Upper lobe of right lung (tissue), 1 donor: Measurements from ENCODE around the gene NEDD4L. TPM values are rescaled to one million over a fixed set of nuclear protein-coding genes. Genes with fewer than 3 reads are reported as not detected.
"Not testable (repeated sequence)": the region's sequence is repeated elsewhere in the genome, so short reads cannot be mapped to it uniquely, and the experiment has no call there.

Source experiments
- ATAC-seq: fragments of 200-7000 bp; cut with Tn5 transposase; one replicate; pipeline ENCODE4 v1.9.1; 2020; ENCODE audit warnings: mild to moderate bottlenecking, moderate library complexity
- DNase-seq: peaks from one replicate; pipeline ENCODE4 v3.0.0-alpha.2; 2020
- H3K27ac ChIP-seq: fragments of 200-600 bp; one replicate; pipeline ENCODE4 v1.8.0; 2022
- H3K27me3 ChIP-seq: fragments of 200-600 bp; one replicate; pipeline ENCODE4 v1.8.0; 2022; ENCODE audit warnings: mild to moderate bottlenecking
- H3K36me3 ChIP-seq: fragments of 200-600 bp; one replicate; pipeline ENCODE4 v1.8.0; 2022
- H3K4me1 ChIP-seq: fragments of 200-600 bp; one replicate; pipeline ENCODE4 v1.8.0; 2022
- H3K4me3 ChIP-seq: fragments of 200-600 bp; one replicate; pipeline ENCODE4 v1.8.0; 2022; ENCODE audit warnings: mild to moderate bottlenecking
- H3K9me3 ChIP-seq: fragments of 200-600 bp; one replicate; pipeline ENCODE4 v1.8.0; 2022
- intact Hi-C: fragments of 100-400 bp; cut with DNase I; formaldehyde crosslinking; loops from one replicate; pipeline ENCODE4 v1.11.0; 2022
- total RNA-seq: library from RNA; stranded (reverse); fragmentation: NEBNext Ultra II Directional; extraction: Animal tissue kit (Norgen Biotek cat#: 25700); gene quantifications from one replicate; pipeline ENCODE4 v1.2.1, GENCODE V29; 2021
- TF ChIP-seq, protein P1 (sequence below): fragments of 200-600 bp; IDR thresholded peaks from one replicate; pipeline ENCODE4 v1.8.0; 2022; ENCODE audit warnings: antibody characterized with exemption
- donor health status: DM: no; HTN: yes; CAD: no; lungs with severe emphysema.

NEDD4L gene
- total RNA-seq, 1 donor from 2014 or later, result 192 TPM

GRCh38 chr18:58046093-58046793, 2.2 kb downstream of the NEDD4L start:
- Histone ChIP-seq H3K36me3 (no peaks in the 10 kb centered on the region), H3K4me1 (peaks cover 13% of the 10 kb centered on the region), H3K9me3 (no peaks in the 10 kb centered on the region), H3K4me3 (peak overlapping the region; percentile 78), H3K27me3 (no peaks in the 10 kb centered on the region), H3K27ac (peak overlapping the region; percentile 78)
- intact Hi-C loops, result loop anchor here (10.0 kb wide), 2 partner anchors 79 to 171 kb away; no protein-coding TSS in a partner anchor
- no peak for ATAC-seq
- no peak for DNase-seq
- TF ChIP-seq, protein P1, sequence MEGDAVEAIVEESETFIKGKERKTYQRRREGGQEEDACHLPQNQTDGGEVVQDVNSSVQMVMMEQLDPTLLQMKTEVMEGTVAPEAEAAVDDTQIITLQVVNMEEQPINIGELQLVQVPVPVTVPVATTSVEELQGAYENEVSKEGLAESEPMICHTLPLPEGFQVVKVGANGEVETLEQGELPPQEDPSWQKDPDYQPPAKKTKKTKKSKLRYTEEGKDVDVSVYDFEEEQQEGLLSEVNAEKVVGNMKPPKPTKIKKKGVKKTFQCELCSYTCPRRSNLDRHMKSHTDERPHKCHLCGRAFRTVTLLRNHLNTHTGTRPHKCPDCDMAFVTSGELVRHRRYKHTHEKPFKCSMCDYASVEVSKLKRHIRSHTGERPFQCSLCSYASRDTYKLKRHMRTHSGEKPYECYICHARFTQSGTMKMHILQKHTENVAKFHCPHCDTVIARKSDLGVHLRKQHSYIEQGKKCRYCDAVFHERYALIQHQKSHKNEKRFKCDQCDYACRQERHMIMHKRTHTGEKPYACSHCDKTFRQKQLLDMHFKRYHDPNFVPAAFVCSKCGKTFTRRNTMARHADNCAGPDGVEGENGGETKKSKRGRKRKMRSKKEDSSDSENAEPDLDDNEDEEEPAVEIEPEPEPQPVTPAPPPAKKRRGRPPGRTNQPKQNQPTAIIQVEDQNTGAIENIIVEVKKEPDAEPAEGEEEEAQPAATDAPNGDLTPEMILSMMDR, result no peak

- intact Hi-C loops, result loop anchor here (10.0 kb wide), 2 partner anchors 78 to 172 kb away; no protein-coding TSS in a partner anchor
- H3K9me3 ChIP-seq, result no peaks in the 10 kb centered on the region
- DNase-seq (no peak), ATAC-seq (no peak)
- H3K4me1 ChIP-seq, result peaks cover 13% of the 10 kb centered on the region
- H3K4me3 ChIP-seq, result peak overlapping the region; percentile 78
- no peak overlapping the region for H3K27ac ChIP-seq
- TF ChIP-seq, protein P1, result no peak
- no peaks in the 10 kb centered on the region for H3K27me3 ChIP-seq
- no peaks in the 10 kb centered on the region for H3K36me3 ChIP-seq
These were observed 2.9 kb downstream of the NEDD4L start for GRCh38 chr18:58046794-58047555.

- TF ChIP-seq, protein P1, result no peak
- H3K4me1 ChIP-seq, result peaks cover 13% of the 10 kb centered on the region
- no peak overlapping the region for H3K4me3 ChIP-seq
- DNase-seq (no peak), ATAC-seq (no peak)
- H3K27ac ChIP-seq, result no peak overlapping the region
- H3K9me3 ChIP-seq, result no peaks in the 10 kb centered on the region
- intact Hi-C loops, result loop anchor here (10.0 kb wide), 2 partner anchors 77 to 173 kb away; no protein-coding TSS in a partner anchor
- no peaks in the 10 kb centered on the region for H3K36me3 ChIP-seq
- no peaks in the 10 kb centered on the region for H3K27me3 ChIP-seq
These were observed 3.5 kb downstream of the NEDD4L start for GRCh38 chr18:58047556-58047882.

DNA sequence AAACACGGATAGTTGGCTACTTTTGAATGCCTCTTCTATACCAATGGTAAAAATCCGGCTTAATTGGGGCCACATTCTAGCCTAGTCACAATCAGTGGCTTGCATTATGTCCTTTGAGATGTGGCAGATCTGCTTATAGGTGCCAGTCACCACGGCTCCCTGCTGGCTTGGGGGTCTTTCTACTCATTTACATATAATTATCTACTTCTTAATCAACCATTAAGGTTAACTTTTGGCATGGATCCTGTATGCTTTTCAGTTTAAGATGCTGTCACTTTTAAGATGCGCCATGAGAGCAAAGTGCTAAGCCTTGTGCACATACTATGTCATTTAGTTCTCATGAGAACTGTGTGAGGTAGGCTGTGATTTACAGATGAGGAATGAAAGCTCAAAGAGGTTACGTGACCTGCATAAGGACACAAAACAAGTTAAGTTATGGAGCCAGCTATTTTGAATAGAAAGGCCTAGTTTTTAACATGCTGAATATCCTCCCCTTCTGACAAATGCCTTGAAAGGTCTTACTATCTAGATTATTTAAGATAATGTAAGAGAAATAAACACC, 4.1 kb downstream of the NEDD4L start:
- ATAC-seq (no peak), DNase-seq (no peak)
- Histone ChIP-seq H3K9me3 (no peaks in the 10 kb centered on the region), H3K27ac (no peak overlapping the region), H3K36me3 (no peaks in the 10 kb centered on the region), H3K27me3 (no peaks in the 10 kb centered on the region), H3K4me1 (peaks cover 9% of the 10 kb centered on the region), H3K4me3 (no peak overlapping the region)
- TF ChIP-seq, protein P1, result no peak
- intact Hi-C loops, result loop anchor here (10.0 kb wide), 2 partner anchors 77 to 173 kb away; no protein-coding TSS in a partner anchor

DNA sequence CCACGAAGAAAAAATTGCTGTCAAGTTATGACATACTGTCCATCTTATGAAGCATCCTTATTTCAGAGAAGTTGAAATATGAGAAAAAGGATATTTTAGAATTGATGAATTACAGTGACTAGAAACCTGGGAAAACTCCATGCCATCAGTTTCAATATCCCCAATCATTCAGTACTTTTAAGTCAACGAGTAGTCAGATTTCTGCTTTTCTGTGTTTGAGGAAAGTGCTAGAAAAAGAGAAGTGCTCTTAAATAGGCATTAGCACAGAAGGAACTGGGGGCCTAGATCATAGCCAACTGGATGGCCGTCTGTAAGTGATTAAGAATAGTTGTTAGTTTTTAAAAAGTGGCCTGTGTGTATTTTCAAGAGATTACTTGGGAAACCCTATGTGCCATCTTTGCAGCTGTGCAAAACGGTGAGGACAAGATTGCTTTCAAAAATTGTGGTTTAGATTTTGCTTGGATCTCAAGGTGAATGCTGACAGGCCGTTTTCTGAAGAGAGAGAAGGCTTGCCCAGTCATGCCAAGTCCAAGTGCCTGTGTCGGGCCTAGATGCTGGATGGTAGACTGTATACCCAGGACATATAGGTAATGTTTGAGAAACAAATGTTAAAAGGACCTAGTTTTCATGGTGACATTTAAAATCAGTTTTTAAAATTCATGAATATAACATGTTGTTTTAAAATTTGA, 5.1 kb downstream of the NEDD4L start:
- no peak for DNase-seq
- H3K4me3 ChIP-seq, result no peak overlapping the region
- intact Hi-C loops, result loop anchor here (10.0 kb wide), 2 partner anchors 76 to 174 kb away; no protein-coding TSS in a partner anchor
- no peaks in the 10 kb centered on the region for H3K27me3 ChIP-seq
- H3K27ac ChIP-seq, result no peak overlapping the region
- ATAC-seq, result no peak
- H3K4me1 ChIP-seq, result peaks cover 8% of the 10 kb centered on the region
- H3K36me3 ChIP-seq, result no peaks in the 10 kb centered on the region
- no peaks in the 10 kb centered on the region for H3K9me3 ChIP-seq
- TF ChIP-seq, protein P1, result no peak

- ATAC-seq, H3K4me3 ChIP-seq, DNase-seq, H3K27me3 ChIP-seq, H3K9me3 ChIP-seq, H3K36me3 ChIP-seq, H3K27ac ChIP-seq, intact Hi-C loops, H3K4me1 ChIP-seq: not testable (repeated sequence)
These were observed 6.9 kb downstream of the NEDD4L start for GRCh38 chr18:58050963-58051362.
